ENCODE data around the gene SAA1.
"Not testable (repeated sequence)": the region's sequence is repeated elsewhere in the genome, so short reads cannot be mapped to it uniquely, and the experiment has no call there.

Gene SAA1

DNA sequence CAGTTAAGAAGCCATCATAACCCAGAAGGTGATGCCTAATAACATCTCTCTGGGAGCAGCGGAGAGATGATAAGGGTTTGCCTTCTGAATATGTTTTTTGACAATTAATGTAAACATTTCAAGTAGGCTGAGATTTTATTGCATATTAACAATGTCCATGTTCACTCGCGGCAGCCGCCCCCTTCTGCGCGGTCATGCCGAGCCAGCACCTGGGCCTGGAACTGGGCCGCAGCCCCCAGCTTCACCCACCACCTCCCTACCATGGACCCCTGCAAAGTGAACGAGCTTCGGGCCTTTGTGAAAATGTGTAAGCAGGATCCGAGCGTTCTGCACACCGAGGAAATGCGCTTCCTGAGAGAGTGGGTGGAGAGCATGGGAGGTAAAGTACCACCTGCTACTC, 4.3 kb upstream of the SAA1 start:
- DNase-seq, result no peak

DNA sequence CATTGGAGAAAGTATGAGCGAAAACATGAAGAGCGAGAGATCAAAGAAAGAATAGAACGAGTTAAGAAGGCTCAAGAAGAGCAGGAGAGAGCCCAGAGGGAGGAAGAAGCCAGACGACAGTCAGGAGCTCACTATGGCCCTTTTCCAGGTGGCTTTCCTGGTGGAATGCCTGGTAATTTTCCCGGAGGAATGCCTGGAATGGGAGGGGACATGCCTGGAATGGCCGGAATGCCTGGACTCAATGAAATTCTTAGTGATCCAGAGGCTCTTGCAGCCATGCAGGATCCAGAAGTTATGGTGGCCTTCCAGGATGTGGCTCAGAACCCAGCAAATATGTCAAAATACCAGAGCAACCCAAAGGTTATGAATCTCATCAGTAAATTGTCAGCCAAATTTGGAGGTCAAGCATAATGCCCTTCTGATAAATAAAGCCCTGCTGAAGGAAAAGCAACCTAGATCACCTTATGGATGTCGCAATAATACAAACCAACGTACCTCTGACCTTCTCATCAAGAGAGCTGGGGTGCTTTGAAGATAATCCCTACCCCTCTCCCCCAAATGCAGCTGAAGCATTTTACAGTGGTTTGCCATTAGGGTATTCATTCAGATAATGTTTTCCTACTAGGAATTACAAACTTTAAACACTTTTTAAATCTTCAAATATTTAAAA, 3.2 kb upstream of the SAA1 start:
- DNase-seq, result not testable (repeated sequence)

DNA sequence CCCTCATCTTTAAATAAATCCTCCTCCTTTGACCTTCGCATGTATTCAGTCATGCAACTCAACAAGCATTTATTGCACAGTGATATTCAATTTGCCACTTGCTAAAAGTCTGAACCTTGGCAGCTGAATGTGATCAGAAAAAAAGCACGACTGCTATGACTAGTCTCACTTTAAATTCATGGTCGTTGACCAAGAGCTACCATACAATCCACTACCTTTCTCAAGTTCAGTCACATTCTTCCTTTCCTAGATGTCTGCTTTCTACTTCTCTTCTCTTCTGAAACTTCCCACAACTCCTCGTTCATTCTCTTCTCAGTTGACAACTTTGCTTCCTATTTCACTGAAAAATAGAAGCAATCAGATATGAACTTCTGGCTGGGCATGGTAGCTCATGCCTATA, 2.0 kb upstream of the SAA1 start:
- no peak for DNase-seq

DNA sequence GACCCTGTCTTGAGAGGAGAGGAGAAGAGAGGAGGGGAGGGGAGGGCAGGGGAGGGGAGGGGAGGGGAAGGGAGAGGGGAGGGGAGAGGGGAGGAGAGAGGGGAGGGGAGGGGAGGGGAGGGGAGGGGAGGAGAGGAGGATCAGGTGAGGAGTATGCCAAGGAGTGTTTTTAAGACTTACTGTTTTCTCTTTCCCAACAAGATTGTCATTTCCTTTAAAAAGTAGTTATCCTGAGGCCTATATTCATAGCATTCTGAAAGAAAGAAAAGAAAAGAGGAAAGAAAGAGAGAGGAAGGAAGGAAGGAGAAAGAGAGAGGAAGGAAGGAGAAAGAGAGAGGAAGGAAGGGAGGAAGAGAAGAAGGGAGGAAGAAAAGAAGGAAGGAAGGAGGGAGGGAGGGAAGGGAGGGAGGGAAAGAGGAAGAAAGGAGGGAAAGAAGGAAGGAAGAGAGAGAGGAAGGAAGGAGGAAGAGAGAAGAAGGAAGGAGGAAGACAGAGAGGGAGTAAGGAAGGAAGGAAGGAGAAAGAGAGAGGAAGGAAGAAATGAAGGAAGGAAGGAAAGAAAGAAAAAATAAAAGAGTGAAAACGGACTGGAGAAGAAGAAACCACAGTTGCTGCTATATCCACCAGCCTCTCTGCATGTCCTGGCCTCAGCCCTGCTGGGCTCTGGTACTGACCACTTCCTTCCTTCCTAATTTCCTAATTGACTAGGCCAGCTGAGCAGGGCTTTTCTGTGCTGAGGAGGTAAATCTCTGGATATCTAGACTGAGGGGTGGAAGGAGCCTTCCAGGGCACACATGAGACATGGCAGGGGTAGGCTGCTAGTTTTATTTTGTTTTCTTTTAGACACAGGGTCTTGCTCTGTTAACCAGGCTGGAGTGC, 1.1 kb upstream of the SAA1 start:
- DNase-seq, result no peak

DNA sequence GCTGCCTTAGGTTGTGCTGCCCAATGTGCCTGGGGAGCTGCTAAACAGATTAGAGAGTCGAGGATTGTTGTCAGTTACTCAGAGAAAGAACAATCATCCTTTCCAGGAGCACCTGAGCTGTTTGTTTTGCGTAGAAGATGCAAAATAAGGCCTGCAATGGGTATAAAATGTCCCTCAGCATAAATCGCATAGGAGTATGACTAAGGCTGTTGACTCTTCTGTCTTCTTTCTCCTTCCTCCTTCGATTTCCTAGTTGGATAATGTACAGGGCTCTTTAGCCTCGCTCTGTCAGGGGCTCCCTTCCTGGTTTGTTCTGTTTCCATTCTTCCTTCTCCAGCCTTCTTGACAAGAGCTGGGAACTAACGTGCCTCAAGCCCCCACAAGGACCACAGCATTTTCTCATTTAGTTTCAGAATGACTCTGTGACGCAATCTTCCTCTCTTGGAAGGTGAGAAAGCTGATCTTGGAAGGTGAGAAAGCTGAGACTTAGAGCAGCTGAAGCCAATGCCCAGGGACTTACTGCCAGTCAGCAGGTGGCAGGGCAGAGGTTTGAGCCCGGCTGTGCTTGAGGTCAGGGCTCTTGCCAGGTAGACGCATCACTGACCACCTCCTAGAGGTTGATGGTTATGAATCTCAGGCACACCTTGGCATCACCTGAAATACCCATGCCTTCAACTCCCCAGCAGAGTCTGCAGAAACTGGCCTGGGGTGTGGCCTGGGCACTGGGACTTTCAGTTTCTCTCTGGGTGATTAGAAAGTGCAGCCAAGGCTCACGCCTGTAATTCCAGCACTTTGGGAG, 1.5 kb downstream of the SAA1 start:
- DNase-seq, result not testable (repeated sequence)

DNA sequence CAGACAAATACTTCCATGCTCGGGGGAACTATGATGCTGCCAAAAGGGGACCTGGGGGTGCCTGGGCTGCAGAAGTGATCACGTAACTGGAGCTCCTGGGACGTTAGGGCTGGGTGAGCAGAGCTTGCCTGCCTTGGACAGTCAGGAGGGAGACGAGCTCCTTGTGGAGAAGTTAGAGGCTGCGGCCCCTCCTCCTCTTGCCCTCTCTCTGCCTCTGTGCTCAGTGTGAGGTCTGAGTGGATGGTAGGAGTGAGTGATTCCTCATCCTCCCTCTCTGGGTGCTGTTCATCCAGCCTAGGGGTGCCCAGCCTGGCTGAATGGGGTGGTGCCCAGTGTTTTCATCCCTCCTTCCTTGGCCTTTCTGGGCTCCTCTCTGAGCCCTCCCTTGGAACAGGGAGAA, 3.2 kb downstream of the SAA1 start:
- DNase-seq, result not testable (repeated sequence)

DNA sequence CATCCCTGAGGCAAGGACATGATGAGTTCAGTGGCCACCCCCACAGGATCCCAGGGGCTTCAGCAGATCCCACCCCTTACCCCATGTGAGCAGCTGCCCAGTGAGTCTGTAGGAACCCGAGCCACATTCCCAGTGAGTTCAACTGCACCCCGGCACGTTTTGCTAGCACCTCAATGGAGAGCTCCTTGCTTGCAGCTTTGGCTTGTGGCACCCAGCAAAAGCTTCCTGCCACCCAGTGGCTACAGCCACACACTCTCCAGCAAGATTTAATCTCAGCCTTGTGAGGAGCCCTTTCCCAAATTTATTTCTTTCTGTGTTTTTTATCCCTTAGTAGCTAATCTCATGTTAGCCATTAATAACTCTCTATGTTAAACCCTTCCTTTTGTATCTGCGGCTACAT, 4.0 kb downstream of the SAA1 start:
- DNase-seq, result no peak

DNA sequence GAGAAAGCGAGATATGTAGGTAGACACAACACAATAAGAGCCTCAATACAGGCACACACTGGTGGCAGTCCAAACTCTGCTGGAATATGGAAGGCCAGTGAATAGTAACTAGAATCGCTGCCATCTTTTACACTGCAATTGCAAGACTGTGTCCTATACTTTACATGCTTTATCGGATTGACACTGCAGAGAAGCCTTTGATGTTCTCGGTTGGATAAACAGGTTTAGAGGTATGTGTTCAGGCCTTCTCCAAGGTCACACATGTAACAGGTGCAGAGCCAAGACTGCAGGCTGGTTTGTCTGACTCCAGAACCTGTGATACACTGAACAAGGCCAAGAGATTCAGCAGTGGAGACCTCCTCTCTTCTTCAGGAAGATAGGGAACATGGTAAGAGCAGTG, 5.1 kb downstream of the SAA1 start:
- no peak for DNase-seq

DNA sequence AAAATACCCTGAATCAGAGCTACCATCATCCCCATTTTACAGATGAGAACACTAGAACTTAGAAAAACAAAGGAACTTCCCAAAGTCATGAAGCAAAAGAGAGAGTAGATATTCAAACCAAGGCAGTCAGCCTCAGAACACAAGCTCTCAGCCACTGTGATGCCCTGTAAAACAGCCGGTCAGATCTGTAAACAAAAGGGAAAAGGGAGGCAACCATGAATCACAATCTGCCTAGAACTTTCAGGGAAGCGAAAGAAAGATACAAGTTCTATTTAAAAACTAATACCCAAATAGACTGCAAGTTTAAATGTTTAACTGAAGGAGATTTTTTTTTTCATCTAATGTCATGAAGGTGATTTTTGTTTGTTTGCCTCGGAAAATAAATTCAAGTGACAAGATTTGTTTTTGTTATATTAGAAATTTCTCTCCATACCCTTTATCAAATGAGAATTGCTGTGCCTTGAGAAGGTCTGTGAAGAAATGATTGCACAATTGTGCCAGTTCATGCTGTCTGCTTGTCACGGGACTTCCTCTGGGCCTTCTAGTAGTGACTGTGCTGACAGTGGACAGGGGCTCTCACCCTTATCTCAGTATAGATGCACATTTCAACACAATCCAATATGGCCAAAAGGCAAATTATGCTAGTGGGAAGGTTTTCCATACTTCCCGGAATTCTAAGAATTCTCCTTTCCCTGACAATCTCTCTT, 11.7 kb downstream of the SAA1 start:
- no peak for DNase-seq

DNA sequence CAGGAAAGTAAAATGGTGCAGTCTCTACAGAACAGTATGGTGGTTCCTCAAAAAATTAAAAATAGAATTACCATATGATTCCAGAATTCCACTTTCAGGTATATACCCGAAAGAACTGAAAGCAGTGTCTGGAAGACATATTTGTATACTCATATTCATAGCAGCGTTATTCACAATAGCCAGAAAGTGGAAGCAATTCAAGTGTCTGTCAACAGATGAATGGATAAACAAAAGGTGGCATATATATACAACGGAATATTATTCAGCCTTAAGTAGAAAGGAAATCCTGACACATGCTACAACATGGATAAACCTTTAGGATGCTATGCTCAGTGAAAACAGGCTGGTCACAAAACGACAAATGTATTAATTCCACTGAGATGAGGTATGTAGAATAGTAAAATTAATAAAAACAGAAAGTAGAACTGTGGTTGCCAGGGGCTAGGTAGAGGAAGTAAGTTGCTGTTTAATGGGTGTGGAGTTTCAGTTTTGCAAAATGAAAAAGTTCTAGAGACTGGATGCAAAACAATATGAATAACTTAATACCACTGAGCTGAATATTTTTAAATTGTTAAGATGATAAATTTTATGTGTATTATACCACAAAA, 14.5 kb downstream of the SAA1 start:
- no peak for DNase-seq

DNA sequence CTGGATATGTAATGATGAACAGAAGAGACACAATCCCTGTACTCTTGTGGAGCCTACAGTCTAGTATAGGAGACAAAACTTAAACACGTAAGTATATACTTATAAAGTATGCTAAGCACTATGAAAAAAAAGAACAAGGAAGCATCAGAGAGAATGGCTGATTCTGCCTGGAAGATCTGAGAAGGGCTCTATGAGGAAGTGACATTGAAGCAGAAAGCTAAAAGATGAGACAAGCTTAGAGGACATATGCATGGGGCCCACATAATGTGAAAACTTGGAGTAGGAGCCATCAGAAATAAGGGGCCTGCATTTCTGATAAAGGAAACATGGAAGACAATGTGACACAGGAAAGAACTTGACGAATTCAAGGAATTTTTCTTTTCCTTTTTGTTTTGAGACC, 16.6 kb downstream of the SAA1 start:
- DNase-seq, result no peak

DNA sequence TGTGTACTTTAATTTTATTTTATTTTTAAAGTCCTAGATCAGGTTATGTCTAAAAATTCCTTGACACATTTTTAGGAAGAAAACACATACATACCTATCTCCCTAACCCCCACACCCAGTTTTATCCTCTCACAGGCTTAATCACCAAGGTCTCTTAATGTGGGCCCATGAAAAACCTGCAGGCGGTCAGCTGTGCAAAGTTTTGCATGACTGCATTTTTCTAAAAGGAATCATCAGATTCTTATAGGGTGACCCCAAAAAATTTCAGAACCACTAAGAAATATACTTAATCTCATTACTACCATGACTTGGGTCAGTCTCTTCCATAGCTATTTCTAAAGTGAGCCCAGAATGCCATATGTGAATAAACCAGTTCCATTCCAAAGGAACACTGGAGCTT, 19.8 kb downstream of the SAA1 start:
- DNase-seq, result no peak

DNA sequence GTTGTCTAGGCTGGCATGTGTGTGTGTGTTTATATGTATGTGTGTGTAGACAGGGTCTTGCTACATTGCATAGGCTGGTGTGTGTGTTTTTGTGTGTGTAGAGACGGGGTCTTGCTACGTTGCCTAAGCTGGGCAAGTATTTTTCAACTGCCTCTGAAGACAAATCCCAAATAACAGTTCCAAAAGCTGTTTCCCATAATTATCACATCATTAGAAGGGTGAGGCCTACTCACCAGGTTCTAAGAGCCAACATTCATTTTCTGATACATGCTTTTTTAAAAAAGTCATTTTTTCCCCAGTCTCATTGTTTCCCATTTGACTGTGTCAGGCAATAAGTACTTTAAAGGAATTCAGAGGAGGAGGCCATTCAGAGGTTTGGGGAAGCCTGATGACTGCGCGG, 22.8 kb downstream of the SAA1 start:
- DNase-seq, result no peak

DNA sequence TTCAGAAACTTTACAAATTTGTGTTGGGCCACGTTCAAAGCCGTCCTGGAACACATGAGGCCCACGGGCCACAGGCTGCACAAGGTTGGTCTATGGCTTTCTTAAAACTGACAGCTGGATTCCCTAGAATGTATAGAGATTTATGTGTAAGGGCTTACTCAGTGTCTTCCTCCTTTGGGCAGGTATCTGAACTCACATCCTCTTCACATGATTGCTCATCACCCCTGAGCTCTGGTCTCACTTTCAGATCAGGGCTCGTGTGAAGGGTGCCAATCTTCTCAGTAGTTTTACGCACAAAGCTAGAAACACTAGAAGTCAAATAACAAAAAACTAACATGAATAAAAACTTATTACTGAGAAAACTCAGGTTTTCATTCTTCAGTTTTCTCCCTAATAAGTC, 28.8 kb downstream of the SAA1 start:
- DNase-seq, result no peak

DNA sequence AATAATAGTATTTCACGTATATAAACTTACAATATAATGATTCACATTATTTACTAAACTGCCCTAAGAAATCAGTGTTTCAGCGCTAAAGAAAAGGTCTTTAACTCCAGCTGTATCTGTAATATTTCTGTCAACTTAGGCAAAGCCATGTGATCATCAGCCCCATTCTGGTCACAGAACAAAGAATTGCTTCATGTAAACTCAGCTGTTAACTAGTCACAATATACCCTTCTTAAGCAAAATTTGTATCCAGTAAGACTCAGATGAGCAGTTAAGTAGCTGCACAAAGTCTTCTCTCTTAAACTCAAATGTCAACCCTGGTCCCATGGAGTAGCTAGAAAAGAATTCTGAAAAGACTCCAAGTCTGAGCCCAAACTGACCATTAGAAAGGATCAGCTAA, 29.3 kb downstream of the SAA1 start:
- no peak for DNase-seq

DNA sequence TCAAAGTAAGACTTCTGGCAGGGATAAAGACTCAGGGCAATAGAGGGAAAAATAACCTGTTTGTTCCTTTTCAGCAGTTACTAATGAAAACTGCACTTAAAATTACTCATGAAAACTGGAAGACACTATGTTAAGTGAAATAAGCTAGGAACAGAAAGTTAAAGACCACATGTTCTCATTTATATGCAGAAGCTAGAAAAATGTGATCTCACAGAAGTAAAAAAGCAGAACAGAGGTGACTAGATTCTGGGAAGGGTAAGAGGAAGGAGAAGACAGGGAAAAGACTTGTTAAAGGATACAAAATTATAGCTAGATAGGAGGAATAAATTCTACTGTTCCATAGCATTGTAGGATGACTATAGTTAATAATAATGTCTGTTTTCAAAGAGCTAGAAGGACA, 33.7 kb downstream of the SAA1 start:
- no peak for DNase-seq

DNA sequence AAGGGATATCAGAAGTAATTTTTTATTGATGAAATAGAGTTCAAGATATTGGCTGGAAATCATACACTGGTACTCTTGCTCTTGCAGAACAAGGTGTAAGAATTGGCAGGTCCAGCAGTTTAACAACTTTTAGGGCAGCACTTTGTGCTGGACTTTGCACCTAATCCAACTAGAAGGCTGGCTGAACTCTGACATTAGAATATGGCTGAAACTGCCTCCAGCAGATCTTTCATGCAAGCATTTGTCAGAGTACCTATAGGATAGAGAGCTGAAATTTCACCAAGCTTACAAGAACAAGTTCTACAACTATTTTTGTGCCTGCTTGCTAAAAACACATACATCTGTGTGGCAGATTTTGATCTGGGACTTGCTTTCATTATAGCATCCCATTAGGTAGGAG, 38.7 kb downstream of the SAA1 start:
- no peak for DNase-seq

DNA sequence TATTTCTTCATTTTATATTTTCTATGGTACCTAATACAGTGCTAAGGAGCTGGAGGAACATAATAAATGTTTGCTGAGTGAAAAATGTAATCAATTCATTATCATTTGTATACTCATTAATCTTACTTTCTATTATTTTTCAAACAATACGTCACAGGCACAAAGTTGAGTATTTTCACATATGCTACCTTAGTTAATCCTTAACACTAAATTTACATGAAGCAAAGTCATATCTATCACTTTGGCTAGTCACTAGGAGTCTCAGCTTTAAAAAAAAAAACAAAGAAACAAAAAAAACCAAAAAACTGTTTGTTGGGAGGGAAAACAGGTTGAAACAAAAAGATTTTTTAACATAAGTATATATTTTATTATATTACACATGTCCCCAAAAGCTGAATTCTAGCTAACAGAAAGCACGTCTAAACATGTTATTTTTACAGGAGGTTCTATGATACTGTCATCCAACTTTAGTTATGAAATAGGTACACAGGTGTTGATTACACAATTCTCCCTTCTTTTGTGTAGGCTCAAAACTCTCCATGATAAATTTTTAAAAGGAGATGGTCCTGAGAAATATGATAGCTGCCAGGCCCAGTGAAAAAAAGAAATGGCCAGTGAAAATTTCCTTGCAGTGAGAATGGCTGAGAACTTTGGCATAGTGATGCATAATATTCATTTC, 41.5 kb downstream of the SAA1 start:
- no peak for DNase-seq

DNA sequence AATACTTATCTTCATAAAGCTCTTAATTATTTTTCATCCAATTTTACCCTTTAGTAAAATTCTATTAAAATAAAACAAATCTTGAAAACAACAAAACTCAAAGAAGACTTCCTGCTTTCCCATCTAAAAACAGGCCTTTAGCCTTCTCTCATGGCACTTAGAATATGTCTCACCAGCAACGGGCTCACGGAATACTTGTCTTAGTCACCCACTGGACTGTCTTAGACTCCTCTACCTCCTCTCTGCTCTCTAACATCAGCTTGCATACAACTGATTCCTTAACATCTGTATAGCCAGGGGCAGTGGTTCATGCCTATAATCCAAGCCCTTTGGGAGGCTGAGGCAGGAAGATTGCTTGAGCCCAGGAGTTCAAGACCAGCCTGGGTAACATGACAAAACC, 42.2 kb downstream of the SAA1 start:
- DNase-seq, result no peak

DNA sequence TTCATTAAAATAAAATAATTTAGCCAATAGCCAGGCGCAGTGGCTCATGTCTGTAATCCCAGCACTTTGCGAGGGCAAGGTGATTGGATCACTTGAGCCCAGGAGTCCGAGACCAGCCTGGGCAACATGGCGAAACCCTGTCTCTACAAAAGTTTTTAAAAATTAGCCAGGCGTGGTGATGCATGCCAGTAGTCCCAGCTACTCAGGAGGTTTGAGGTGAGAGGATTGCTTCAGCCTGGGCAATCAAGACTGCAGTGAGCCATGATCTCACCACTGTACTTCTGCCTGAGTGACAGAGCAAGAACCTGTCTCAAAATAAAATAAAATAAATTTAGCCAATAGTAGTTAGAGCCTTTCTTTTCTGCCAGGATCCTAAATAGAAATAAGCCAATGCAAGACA, 43.6 kb downstream of the SAA1 start:
- DNase-seq, result no peak

DNA sequence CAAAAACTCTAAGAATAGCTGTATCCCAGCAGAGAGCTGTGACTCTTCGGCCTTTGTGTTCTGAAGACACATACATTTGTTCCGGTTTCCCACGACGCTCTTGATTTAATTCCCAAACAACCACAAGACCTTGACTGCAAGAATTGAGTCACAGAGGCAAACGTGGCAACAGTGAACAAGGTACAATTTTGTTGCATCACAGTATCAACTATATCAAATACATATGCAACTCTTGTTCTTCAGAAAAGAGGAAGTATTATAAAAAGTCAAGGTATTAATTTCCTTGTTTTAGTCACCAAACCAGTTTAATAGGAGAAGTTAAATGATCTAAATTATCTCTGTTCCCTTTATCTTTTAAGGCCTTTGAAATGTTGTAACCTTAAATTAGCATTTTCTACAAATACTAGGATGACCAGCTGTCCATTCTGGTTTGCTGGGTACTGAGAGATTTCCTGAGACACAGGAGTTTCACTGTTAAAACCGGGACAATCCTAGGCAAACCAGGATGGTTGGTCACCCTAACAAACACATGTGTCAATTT, 44.8 kb downstream of the SAA1 start:
- DNase-seq, result no peak

DNA sequence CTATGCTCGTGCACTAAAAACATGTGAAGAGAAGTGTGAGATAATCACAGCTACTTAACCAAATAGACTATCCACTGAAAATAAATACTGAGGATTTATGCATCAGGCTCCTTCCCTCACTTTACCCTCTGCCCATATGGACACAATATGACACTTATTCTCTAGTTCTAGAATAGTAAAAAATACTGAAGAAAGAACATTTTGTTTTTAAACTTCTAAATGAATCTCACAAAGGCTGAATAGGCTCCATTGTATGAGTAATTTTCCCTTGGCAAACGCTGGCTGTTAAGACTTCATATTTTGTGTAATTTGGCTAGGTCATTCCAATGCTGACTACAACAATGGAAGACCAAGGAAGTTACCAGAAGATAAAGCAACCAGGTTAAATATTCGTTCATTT, 45.9 kb downstream of the SAA1 start:
- DNase-seq, result no peak
